OCI-LY3 (cell line): Measurements from ENCODE around the gene ACAA2.

ENCODE experiments used
- EZH2phosphoT487 ChIP-seq: fragments of 200-600 bp; shearing (Covaris generic); IDR thresholded peaks from 2 replicates; pipeline ENCODE4 v1.6.1; 2018; ENCODE audit warnings: antibody characterized with exemption, mixed run types, low read depth
- TF ChIP-seq, protein P1 (sequence below): fragments of 200-600, 300-600 bp; sonication (generic); IDR thresholded peaks from 2 replicates; pipeline ENCODE4 v1.5.1; 2014; ENCODE audit warnings: antibody characterized with exemption, low read length, low read depth

- TF ChIP-seq, protein P1, sequence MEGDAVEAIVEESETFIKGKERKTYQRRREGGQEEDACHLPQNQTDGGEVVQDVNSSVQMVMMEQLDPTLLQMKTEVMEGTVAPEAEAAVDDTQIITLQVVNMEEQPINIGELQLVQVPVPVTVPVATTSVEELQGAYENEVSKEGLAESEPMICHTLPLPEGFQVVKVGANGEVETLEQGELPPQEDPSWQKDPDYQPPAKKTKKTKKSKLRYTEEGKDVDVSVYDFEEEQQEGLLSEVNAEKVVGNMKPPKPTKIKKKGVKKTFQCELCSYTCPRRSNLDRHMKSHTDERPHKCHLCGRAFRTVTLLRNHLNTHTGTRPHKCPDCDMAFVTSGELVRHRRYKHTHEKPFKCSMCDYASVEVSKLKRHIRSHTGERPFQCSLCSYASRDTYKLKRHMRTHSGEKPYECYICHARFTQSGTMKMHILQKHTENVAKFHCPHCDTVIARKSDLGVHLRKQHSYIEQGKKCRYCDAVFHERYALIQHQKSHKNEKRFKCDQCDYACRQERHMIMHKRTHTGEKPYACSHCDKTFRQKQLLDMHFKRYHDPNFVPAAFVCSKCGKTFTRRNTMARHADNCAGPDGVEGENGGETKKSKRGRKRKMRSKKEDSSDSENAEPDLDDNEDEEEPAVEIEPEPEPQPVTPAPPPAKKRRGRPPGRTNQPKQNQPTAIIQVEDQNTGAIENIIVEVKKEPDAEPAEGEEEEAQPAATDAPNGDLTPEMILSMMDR, result no peak
- TF ChIP-seq EZH2phosphoT487, result no peak
These were observed 68.0 kb downstream of the ACAA2 start for GRCh38 chr18:49745045-49746014.
